Effector CD8-positive, alpha-beta T cell (primary cell): ENCODE data around the gene CSNK1G1.

Experiments
- DNase-seq: peaks from one replicate; lab custom pipeline; 2025; lab: John Stamatoyannopoulos, UW

The CSNK1G1 gene

DNA sequence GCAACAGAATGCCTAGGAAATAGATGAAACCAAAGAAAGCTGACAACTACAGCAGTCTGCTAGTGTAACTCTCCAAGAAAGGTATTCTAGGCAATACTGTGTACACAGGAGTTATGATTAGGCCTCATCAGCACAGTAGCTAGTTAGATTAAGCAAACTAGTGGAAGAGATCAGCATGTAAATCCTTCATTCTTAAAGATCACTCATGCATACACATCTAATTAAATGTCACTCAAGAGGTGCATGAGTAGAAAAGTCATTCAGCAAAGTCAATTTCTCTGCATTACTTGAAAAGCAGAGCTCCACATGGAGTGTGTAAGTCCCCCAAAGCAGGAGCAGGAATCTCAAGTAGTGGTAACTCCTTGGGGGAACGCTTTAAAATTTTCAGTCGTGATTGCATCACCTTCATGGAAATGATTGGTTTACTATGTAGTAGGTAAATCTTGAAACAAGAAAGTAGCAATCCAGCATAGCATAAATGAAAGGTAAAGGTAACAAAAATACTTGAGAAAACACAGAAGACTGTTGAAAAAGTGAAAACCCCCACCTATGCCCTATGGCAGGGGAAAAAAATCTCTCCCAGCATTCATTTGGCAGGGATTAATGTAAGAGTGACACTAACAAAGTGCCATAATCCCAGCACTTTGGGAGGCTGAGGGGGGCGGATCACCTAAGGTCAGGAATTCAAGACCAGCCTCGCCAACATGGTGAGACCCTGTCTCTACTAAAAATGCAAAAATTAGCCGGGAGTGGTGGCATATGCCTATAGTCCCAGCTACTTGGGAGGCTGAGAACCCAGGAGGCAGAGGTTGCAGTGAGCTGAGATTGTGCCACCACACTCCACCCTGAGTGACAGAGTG, 163.8 kb downstream of the CSNK1G1 start:
- no peak for DNase-seq

DNA sequence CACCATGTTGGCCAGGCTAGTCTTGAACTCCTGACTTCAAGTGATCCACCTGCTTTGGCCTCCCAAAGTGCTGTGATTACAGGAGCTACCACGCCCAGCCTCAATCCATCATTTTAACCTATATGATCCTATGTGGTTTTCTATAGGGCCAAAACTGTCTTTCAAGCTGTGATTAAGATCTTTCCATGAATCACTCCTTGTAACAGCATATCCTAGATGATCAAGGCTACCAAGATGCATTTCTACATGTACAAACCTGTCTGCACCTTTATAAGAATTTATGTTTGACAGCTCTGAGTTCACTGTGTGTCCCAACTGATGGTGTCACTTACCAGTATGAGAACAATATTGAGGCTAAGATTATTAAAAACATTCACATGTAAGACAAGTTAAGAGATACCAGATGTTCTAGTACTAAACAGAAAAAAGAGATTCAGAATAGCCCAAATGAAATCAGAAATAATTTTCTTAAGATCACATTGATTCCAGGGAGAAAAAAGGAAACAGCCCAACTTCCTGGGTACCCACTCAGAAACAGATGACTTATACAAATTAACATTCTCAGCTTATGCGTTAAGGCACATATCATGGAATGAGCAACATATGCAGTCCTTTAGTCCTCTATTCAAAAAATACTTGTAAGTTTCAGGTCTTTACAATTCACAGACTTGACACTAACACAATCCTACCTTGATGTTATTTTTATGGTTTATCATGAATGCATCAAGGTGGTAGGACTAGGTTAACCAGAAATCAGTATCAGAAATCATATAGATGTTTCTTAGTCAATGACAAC, 168.4 kb downstream of the CSNK1G1 start:
- DNase-seq, result no peak

- DNase-seq, result no peak
Measured at GRCh38 chr15:64185146-64185911, 170.6 kb downstream of the CSNK1G1 start.

GRCh38 chr15:64182859-64183370, 173.1 kb downstream of the CSNK1G1 start:
- no peak for DNase-seq

GRCh38 chr15:64180235-64180824, 175.6 kb downstream of the CSNK1G1 start:
- DNase-seq, result no peak

GRCh38 chr15:64166102-64166890, 189.7 kb downstream of the CSNK1G1 start:
- DNase-seq, result no peak

- no peak for DNase-seq
Measured at GRCh38 chr15:64164436-64164835, 191.5 kb downstream of the CSNK1G1 start.

DNA sequence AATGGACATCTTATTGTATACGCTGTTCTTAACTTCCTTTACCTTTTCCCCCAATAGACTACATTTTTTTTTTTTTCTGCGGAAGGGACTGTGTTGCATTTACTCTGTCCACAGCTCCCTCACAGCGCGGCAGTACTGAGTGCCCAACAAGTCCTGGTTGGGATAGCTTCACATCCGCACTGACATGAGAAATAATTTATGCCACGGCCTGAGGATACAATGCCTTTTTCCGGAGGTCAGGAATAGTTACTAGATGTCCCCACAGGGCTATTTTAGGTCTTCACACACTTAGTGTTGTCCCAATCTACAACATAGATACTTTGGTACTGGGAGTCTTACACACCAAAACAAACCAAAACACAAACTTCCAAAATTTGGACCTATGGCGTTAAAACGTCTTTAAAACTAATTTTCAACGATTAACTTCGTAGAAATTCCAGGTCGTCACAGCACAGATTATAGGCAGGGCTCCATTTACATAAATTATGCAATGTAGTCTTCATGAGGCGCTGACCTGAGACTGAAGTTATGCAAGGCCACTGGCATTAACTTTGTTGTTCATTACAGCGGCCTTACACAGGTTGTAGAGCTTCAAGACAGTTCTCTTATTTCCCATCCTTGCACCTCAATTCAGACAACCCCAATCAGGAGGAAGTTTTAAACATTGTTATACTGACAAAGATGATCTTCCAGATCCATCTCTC, 192.2 kb downstream of the CSNK1G1 start:
- DNase-seq, result no peak

DNA sequence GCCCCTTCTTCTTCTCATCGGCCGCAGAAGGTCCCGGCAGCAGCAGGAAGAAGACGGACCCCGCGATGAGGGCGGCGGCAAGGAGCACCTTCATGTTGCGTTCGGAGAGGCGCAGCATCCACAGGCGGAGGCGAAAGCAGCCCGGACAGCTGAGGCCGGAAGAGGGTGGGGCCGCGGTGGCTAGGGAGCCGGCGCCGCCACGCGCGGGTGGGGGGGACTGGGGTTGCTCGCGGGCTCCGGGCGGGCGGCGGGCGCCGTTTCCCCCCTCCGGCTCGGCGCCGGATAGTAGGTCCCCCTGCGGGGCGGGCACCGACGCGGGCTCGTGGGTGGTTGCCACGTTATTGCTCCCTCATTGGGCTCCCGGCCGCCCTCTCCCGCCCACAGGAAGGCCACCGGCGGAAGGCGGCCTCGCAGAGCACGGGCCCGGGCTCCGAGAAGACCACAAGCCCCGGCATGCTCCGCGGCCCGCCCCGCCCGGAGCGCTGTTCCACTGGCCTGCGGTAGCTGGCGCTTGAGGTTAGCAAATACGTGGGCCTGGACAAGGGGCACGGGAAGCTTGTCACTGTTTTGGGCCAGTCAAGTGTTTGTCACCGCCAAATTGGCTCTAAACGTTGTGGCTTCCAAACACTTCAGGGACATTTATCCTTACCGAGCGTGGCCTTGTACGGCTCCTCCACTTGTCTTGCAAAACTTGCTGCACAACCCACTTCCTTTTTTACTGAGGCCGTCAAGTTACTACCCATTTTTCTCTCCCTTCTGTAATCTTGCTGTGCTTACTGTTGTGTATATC, 192.9 kb downstream of the CSNK1G1 start, which contains the start of gene PPIB:
Gene PPIB, minus strand, starts transcription at position 154 of the 790 bp plus-strand sequence. Its CDS starts 36 bp downstream, at position 118.
- DNase-seq, result peak; percentile 88

DNA sequence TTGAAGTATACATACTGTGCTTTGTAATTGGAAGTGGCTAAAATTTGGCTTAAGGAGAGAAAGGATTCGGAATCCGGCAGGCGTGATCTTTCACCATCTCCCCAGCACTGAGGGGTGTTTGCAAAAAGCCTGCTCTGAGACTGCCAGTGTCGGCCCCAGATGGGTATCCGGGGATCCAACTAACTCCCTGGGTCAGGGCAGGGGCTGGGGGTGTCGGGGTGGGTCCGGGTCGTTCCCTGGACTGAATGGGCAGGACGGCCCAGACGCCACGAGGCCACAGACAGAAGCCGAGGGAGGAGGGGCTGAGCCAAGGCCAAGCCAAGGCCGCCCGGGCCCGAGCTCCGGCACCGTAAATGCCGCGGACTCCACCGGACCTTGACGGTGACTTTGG, 193.5 kb downstream of the CSNK1G1 start:
- no peak for DNase-seq

- DNase-seq, result no peak
Measured at GRCh38 chr15:64161688-64162477, 194.1 kb downstream of the CSNK1G1 start.

DNA sequence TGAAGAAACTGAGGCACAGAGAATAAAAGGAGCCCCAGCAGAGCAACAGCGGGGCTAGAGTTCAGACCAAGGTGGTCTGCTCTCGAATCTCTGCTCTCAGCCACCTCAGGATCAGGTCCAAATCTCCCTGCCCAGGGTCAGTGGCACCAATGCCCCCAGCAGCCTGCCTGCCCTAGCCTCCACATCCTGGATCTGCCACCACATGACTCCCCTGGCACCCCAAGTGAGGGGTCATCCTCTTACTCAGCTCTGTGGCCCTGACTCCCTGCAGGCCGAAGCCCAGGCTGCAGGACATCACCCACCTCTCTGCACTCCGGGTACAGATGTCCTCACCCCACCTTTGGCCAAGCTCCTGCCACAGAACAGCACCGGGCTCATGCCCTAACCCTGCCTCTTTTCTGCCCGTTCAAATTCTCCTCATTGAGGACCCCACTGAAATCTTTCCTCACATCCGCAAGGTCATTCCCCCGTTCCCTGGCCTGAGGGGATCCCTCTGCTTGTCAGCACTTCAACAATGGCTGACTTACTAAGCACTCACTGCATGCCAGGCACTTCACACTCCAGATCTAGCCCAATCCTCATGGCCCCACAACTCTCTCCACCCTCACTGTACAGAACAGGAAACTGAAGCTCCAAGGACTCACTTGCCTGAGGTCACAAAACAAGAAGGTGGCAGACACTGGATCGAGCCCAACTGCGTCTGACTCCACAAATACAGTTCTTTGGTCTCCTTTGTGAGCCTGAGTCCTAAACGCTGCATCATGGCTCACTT, 197.4 kb downstream of the CSNK1G1 start:
- DNase-seq, result no peak

DNA sequence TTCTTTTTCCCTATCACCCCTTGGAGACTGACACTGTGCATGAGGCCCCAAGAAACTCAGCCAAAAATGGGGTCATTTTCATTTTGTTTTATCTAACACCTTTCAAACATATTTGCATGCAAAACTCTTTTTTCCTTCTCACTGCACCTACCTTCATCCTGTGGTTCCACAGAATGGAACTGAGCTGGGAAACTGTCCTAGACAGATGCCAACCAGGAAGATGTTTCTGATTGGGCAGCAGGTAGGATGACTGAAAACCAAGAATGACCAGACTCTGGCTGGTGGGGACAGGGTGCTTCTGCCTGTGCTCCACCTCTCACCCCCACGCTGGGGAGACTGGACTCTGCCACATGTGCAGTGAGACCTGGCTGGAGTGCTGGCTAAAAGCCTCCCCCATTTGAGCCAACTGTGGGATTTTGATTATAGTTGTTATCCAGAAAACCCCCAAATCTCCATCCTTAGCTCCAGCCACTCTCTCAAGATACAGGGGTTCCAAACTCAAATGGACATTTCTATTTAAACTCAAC, 198.3 kb downstream of the CSNK1G1 start:
- DNase-seq, result no peak

- no peak for DNase-seq
Measured at GRCh38 chr15:64156652-64157331, 199.2 kb downstream of the CSNK1G1 start.

- no peak for DNase-seq
Measured at GRCh38 chr15:64155802-64156651, 199.9 kb downstream of the CSNK1G1 start.
